Activated CD8-positive, alpha-beta T cell treated with anti-CD3 and anti-CD28 coated beads for 36 hours (primary cell): ENCODE results near the gene ANKRD44. TPM values are rescaled to one million over a fixed set of nuclear protein-coding genes. Genes with fewer than 3 reads are reported as not detected.
A peak's percentile ranks its signal among the peaks of the same experiment; 100 is the strongest.

Experiments used
- ATAC-seq: fragments of 200-7000 bp; cut with Tn5 transposase; one replicate; pipeline ENCODE4 v1.10.0; 2021; ENCODE audit warnings: mild to moderate bottlenecking, moderate library complexity
- CTCF ChIA-PET: fragments of 350-600 bp; sonication (Branson Sonifier 250); formaldehyde crosslinking; loops from one replicate; lab custom pipeline; 2021; ENCODE audit warnings: antibody characterized with exemption; lab: Charles Lee
- POLR2A ChIA-PET: fragments of 350-600 bp; sonication (Branson Sonifier 250); formaldehyde crosslinking; loops from one replicate; lab custom pipeline; 2021; ENCODE audit warnings: antibody characterized with exemption; lab: Charles Lee
- DNase-seq: peaks from one replicate; pipeline ENCODE4 v3.0.0-alpha.2; 2020
- H3K27ac Mint-ChIP-seq: one replicate; pipeline ENCODE4 v1.8.0; 2021; ENCODE audit warnings: mild to moderate bottlenecking, mixed read lengths
- H3K27me3 Mint-ChIP-seq: one replicate; pipeline ENCODE4 v1.8.0; 2021; ENCODE audit warnings: mixed read lengths
- H3K36me3 Mint-ChIP-seq: one replicate; pipeline ENCODE4 v1.8.0; 2021; ENCODE audit warnings: low read depth, mixed read lengths
- H3K4me1 Mint-ChIP-seq: one replicate; pipeline ENCODE4 v1.8.0; 2021; ENCODE audit warnings: low read depth, mixed read lengths
- H3K4me3 Mint-ChIP-seq: one replicate; pipeline ENCODE4 v1.8.0; 2021; ENCODE audit warnings: mild to moderate bottlenecking, moderate library complexity, mixed read lengths
- H3K9me3 Mint-ChIP-seq: one replicate; pipeline ENCODE4 v1.8.0; 2021; ENCODE audit warnings: mixed read lengths
- CTCF ChIP-seq: fragments of 200-600 bp; IDR thresholded peaks from one replicate; pipeline ENCODE4 v1.8.0; 2022; ENCODE audit warnings: antibody characterized with exemption, mild to moderate bottlenecking
- intact Hi-C: fragments of 100-400 bp; cut with micrococcal nuclease; formaldehyde crosslinking; loops from one replicate; pipeline ENCODE4 v1.10.0; 2022
- total RNA-seq, 2 experiments: library from RNA; stranded (reverse); gene quantifications; one replicate each; pipeline ENCODE4 v1.2.3, GENCODE V29; 2021

ANKRD44 gene
- total RNA-seq, 2 experiments from 2014 or later = 131 to 132 TPM

GRCh38 chr2:197113275-197113711, 197.3 kb downstream of the ANKRD44 start:
- peaks cover 32% of the 10 kb centered on the region for H3K4me1 Mint-ChIP-seq
- POLR2A ChIA-PET = interaction anchor here (0.6 to 1.6 kb wide), 9 partner anchors 12 to 251 kb away, joined by 3 to 5 read pairs (median 3); no protein-coding TSS in a partner anchor
- H3K27ac Mint-ChIP-seq = peak overlapping the region; percentile 82
- TF ChIP-seq CTCF = peak; percentile 75
- ATAC-seq (no peak), DNase-seq (no peak)
- H3K36me3 Mint-ChIP-seq = peaks cover 30% of the 10 kb centered on the region
- no peaks in the 10 kb centered on the region for H3K9me3 Mint-ChIP-seq
- CTCF ChIA-PET = interaction anchor here (0.6 to 3.7 kb wide), 80 partner anchors 8 to 666 kb away, joined by 3 to 81 read pairs (median 5); partner anchors contain the start of gene ANKRD44
- no peaks in the 10 kb centered on the region for H3K27me3 Mint-ChIP-seq
- no peak overlapping the region for H3K4me3 Mint-ChIP-seq
- intact Hi-C loops = loop anchor here (2.0 to 5.0 kb wide), 3 partner anchors 56 to 264 kb away; no protein-coding TSS in a partner anchor

DNA sequence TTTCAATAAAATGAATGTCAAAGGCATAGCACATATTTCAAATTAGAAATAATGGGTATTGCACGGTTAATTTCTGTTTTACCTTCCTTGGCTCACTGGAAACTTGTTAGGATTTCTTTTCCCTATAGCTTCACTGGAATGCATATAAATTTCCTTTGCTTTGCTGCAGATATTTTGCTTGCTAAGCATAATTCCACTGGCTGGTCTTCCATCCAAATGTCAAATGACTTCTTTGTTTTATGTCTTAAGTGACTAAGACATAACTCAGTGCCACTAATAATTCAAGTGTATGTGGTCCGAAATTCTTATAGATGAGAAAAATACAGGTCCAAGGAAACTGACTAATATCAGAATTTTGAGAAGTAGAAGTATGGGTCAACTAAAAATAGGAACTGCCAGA, 201.3 kb downstream of the ANKRD44 start:
- Mint-ChIP-seq H3K27me3 (no peaks in the 10 kb centered on the region), H3K27ac (no peak overlapping the region), H3K36me3 (peaks cover 20% of the 10 kb centered on the region), H3K4me1 (peaks cover 9% of the 10 kb centered on the region), H3K4me3 (no peak overlapping the region), H3K9me3 (no peaks in the 10 kb centered on the region)
- CTCF ChIA-PET = interaction anchor here (2.6 to 3.2 kb wide), 2 partner anchors 59 to 269 kb away, joined by 8 to 11 read pairs; no protein-coding TSS in a partner anchor
- intact Hi-C loops = no loop called here
- POLR2A ChIA-PET = no interaction called here
- ATAC-seq (no peak), DNase-seq (no peak)
- TF ChIP-seq CTCF = no peak

DNA sequence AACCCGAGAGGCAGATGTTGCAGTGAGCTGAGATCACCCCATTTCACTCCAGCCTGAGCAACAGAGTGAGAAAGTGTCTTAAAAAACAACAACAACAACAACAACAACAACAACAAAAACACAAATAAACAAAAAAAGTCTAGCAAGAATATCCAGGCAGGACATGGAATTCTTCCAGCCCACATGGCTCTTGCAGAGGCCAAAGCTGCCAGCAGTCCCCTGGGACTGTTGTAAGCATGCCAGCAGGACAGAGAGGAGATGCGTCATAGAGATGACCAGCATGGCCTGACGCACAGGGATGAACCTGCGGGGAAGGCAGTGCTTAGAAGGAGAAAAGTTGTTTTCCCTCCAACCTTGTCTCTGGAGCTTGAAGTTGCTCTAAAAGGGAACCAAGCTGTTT, 201.8 kb downstream of the ANKRD44 start:
- H3K4me1 Mint-ChIP-seq = peaks cover 9% of the 10 kb centered on the region
- intact Hi-C loops = no loop called here
- ATAC-seq (no peak), DNase-seq (no peak)
- TF ChIP-seq CTCF = no peak
- H3K27me3 Mint-ChIP-seq = no peaks in the 10 kb centered on the region
- POLR2A ChIA-PET = no interaction called here
- no peaks in the 10 kb centered on the region for H3K9me3 Mint-ChIP-seq
- CTCF ChIA-PET = interaction anchor here (0.9 to 3.2 kb wide), 3 partner anchors 9 to 270 kb away, joined by 3 to 11 read pairs (median 8); no protein-coding TSS in a partner anchor
- no peak overlapping the region for H3K27ac Mint-ChIP-seq
- H3K36me3 Mint-ChIP-seq = peaks cover 22% of the 10 kb centered on the region
- H3K4me3 Mint-ChIP-seq = no peak overlapping the region

- H3K4me3 Mint-ChIP-seq = no peak overlapping the region
- H3K9me3 Mint-ChIP-seq = no peaks in the 10 kb centered on the region
- H3K4me1 Mint-ChIP-seq = peaks cover 4% of the 10 kb centered on the region
- ChIA-PET POLR2A (interaction anchor here (1.2 kb wide), 1 partner anchor 10 kb away, joined by 4 read pairs; no protein-coding TSS in a partner anchor), CTCF (interaction anchor here (1.2 to 3.2 kb wide), 3 partner anchors 9 to 61 kb away, joined by 3 to 11 read pairs (median 5); no protein-coding TSS in a partner anchor)
- TF ChIP-seq CTCF = no peak
- H3K27ac Mint-ChIP-seq = peak overlapping the region; percentile 38
- DNase-seq (no peak), ATAC-seq (no peak)
- intact Hi-C loops = no loop called here
- no peaks in the 10 kb centered on the region for H3K27me3 Mint-ChIP-seq
- peaks cover 23% of the 10 kb centered on the region for H3K36me3 Mint-ChIP-seq
Measured at GRCh38 chr2:197107291-197108269, 203.0 kb downstream of the ANKRD44 start.
